PC-9 (cell line): ENCODE measurements around the gene CNTN5. TPM values are rescaled to one million over a fixed set of nuclear protein-coding genes. Genes with fewer than 3 reads are reported as not detected.

Experiments
- BruUV-seq: library from RNA; stranded (reverse); fragments of 400-500 nt; replicated peaks from 2 replicates; lab custom pipeline; 2021; lab: Mats Ljungman, UMichigan
- CTCF ChIA-PET: fragments of 300-600 bp; sonication (Branson Sonifier 250); formaldehyde crosslinking; loops from one replicate; lab custom pipeline; 2022; ENCODE audit warnings: antibody characterized with exemption; lab: Charles Lee
- POLR2A ChIA-PET: fragments of 300-600 bp; sonication (Branson Sonifier 250); formaldehyde crosslinking; loops from one replicate; lab custom pipeline; 2022; ENCODE audit warnings: antibody characterized with exemption; ENCODE audit not compliant: unreplicated experiment; lab: Charles Lee
- DNase-seq, 2 experiments: peaks; one replicate each; pipeline versions ENCODE4 v3.0.0 to v3.0.0-alpha.2; 2015 to 2022; ENCODE audit warnings: mixed read lengths in 1 of 2
- H2AFZ ChIP-seq: fragments of 200-600 bp; sonication (generic); 2 replicates; pipeline ENCODE4 v1.8.1; 2017; ENCODE audit warnings: antibody characterized with exemption
- H3F3A ChIP-seq: fragments of 200-600 bp; sonication (generic); 2 replicates; pipeline ENCODE4 v1.8.1; 2017; ENCODE audit warnings: antibody characterized with exemption, mild to moderate bottlenecking, low read depth; ENCODE audit not compliant: insufficient read depth
- H3K27ac ChIP-seq: fragments of 200-600 bp; sonication (generic); 2 replicates; pipeline ENCODE4 v1.6.1; 2016; ENCODE audit warnings: mixed run types
- H3K27me3 ChIP-seq: fragments of 200-600 bp; sonication (generic); 2 replicates; pipeline ENCODE4 v1.6.1; 2016; ENCODE audit warnings: low read depth, mixed run types; ENCODE audit not compliant: insufficient read depth
- H3K36me3 ChIP-seq: fragments of 200-600 bp; sonication (generic); 2 replicates; pipeline ENCODE4 v1.6.1; 2016; ENCODE audit warnings: low read depth, mixed run types
- H3K4me1 ChIP-seq: fragments of 200-600 bp; sonication (generic); replicated peaks from 2 replicates; pipeline ENCODE4 v1.6.1; 2016; ENCODE audit warnings: mixed run types; ENCODE audit not compliant: insufficient read depth
- H3K4me2 ChIP-seq: fragments of 200-600 bp; sonication (generic); 2 replicates; pipeline ENCODE4 v1.6.1; 2017; ENCODE audit warnings: mixed run types
- H3K4me3 ChIP-seq: fragments of 200-600 bp; sonication (generic); 2 replicates; pipeline ENCODE4 v1.6.1; 2016; ENCODE audit warnings: mixed run types
- H3K79me2 ChIP-seq: fragments of 200-600 bp; sonication (generic); 2 replicates; pipeline ENCODE4 v1.6.1; 2017; ENCODE audit warnings: low read depth, mixed run types
- H3K9me2 ChIP-seq: fragments of 200-600 bp; sonication (generic); 2 replicates; pipeline ENCODE4 v1.8.1; 2017; ENCODE audit warnings: mild to moderate bottlenecking; ENCODE audit not compliant: insufficient read depth
- H3K9me3 ChIP-seq: fragments of 200-600 bp; sonication (generic); 2 replicates; pipeline ENCODE4 v1.8.1; 2016; ENCODE audit warnings: low read depth; ENCODE audit not compliant: insufficient read depth
- H4K20me1 ChIP-seq: fragments of 200-600 bp; sonication (generic); 2 replicates; pipeline ENCODE4 v1.8.1; 2017; ENCODE audit not compliant: insufficient read depth
- EZH2 ChIP-seq: fragments of 200-600 bp; sonication (generic); IDR thresholded peaks from 2 replicates; pipeline ENCODE4 v1.8.0; 2017; ENCODE audit warnings: antibody characterized with exemption, low read depth
- intact Hi-C: fragments of 100-400 bp; cut with micrococcal nuclease; formaldehyde crosslinking; loops from one replicate; pipeline ENCODE4 v1.10.0; 2022; ENCODE audit not compliant: unreplicated experiment
- total RNA-seq: library from RNA; stranded (reverse); gene quantifications from 2 replicates; pipeline ENCODE4 v1.2.3, GENCODE V29; 2021
- TF ChIP-seq, protein P1 (sequence below): fragments of 200-600 bp; sonication (generic); conservative IDR thresholded peaks from 2 replicates; pipeline ENCODE4 v1.6.1; 2017; ENCODE audit warnings: mixed run types, antibody characterized with exemption, mild to moderate bottlenecking, moderate library complexity

Gene CNTN5
- total RNA-seq, 1 experiment from 2014 or later: not detected

DNA sequence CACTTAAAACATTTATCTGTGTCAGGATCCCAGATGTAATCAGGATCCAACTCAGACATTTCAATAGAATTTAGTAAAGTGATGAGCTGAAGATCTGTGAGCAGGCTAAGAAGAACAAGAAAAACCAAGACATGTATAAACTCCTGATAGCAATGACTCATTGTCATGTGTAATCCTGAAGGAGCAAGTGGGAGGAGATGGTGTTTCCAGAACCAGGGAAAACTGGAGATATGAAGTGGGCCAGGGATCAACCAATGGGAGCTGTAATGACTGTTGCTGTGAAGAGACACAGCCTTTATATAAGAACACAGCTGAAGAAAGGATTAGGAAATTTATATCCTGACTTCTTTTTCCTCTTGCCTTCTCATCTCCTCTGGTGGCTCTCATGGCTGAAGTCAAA lies 983.8 kb downstream of the CNTN5 start:
- TF ChIP-seq EZH2: no peak
- TF ChIP-seq, protein P1, sequence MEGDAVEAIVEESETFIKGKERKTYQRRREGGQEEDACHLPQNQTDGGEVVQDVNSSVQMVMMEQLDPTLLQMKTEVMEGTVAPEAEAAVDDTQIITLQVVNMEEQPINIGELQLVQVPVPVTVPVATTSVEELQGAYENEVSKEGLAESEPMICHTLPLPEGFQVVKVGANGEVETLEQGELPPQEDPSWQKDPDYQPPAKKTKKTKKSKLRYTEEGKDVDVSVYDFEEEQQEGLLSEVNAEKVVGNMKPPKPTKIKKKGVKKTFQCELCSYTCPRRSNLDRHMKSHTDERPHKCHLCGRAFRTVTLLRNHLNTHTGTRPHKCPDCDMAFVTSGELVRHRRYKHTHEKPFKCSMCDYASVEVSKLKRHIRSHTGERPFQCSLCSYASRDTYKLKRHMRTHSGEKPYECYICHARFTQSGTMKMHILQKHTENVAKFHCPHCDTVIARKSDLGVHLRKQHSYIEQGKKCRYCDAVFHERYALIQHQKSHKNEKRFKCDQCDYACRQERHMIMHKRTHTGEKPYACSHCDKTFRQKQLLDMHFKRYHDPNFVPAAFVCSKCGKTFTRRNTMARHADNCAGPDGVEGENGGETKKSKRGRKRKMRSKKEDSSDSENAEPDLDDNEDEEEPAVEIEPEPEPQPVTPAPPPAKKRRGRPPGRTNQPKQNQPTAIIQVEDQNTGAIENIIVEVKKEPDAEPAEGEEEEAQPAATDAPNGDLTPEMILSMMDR: no peak
- H4K20me1 ChIP-seq: no peaks in the 10 kb centered on the region; the same call in 1 of the 2 replicates
- no peaks in the 10 kb centered on the region for H3K36me3 ChIP-seq
- no peaks in the 10 kb centered on the region for H3K27me3 ChIP-seq
- DNase-seq: peak in 1 of 2 experiments; percentile 25
- H3F3A ChIP-seq: no peaks in the 10 kb centered on the region
- H3K9me2 ChIP-seq: peaks cover 7% of the 10 kb centered on the region; the same call in 1 of the 2 replicates
- H3K4me3 ChIP-seq: no peak overlapping the region
- ChIA-PET POLR2A (no interaction called here), CTCF (no interaction called here)
- H3K4me2 ChIP-seq: no peak overlapping the region
- no peaks in the 10 kb centered on the region for H3K4me1 ChIP-seq
- H3K79me2 ChIP-seq: no peaks in the 10 kb centered on the region
- no peak overlapping the region for H3K27ac ChIP-seq
- no peaks in the 10 kb centered on the region for H3K9me3 ChIP-seq
- no peak overlapping the region for H2AFZ ChIP-seq
- intact Hi-C loops: no loop called here
- no TSS peak for BruUV-seq

DNA sequence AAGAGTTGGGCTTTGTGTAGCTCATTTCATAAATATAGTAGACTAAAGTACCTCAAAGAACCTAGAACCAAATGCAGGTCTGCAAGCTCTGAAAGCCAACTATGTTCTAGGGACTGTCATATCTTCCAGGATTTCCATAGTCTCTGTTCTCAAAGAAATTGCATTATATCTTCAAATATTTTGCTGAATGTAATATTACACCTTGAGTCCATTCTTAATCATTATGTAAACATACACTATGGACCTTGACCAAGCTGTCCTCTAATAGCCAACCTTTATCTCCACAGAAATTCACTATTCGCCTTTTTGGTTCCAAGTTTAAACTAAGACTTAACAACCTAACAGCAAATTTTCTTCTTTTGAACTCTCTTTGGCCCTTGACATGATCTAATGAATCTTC lies 987.7 kb downstream of the CNTN5 start:
- TF ChIP-seq, protein P1: no peak
- no peak for TF ChIP-seq EZH2

DNA sequence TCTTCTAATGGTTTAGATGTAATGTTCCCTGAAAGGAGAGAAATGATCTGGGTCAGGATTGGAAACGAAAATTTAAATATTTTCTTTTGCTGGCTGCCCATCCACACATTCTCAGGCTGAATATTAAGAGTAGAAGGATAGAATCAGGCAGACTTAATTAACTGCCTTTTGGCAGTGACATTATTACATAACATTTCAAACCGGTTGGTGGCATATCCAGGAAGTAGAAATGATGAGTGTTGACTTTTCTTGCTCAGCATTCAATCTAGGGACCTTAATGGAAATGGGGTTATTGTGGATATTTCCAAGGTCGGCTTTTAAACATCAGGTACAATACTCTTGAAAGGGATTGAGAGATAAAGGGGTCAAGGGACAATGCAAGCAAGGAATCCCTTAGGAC lies 989.0 kb downstream of the CNTN5 start:
- H3K79me2 ChIP-seq: no peaks in the 10 kb centered on the region
- H3F3A ChIP-seq: no peaks in the 10 kb centered on the region
- ChIA-PET CTCF (no interaction called here), POLR2A (no interaction called here)
- no peaks in the 10 kb centered on the region for H4K20me1 ChIP-seq
- intact Hi-C loops: no loop called here
- no peaks in the 10 kb centered on the region for H3K9me3 ChIP-seq
- TF ChIP-seq, protein P1: no peak
- TF ChIP-seq EZH2: no peak
- no peaks in the 10 kb centered on the region for H3K4me1 ChIP-seq
- peak in 1 of 2 experiments; percentile 4 for DNase-seq
- no peaks in the 10 kb centered on the region for H3K36me3 ChIP-seq
- H3K27ac ChIP-seq: no peak overlapping the region
- H3K4me2 ChIP-seq: no peak overlapping the region
- no peaks in the 10 kb centered on the region for H3K9me2 ChIP-seq
- H3K4me3 ChIP-seq: no peak overlapping the region
- BruUV-seq: no TSS peak
- no peaks in the 10 kb centered on the region for H3K27me3 ChIP-seq
- no peak overlapping the region for H2AFZ ChIP-seq

More for the DNA sequence above, 987.7 kb downstream of the CNTN5 start:
- Histone ChIP-seq H3K4me1 (no peaks in the 10 kb centered on the region), H3F3A (no peaks in the 10 kb centered on the region), H3K4me2 (no peak overlapping the region), H3K27me3 (no peaks in the 10 kb centered on the region), H3K9me3 (no peaks in the 10 kb centered on the region), H3K4me3 (no peak overlapping the region), H3K36me3 (no peaks in the 10 kb centered on the region), H3K9me2 (0 out of 2 replicates have a peak, but pooled peaks cover 3% of the 10 kb centered on the region), H4K20me1 (no peaks in the 10 kb centered on the region), H3K79me2 (no peaks in the 10 kb centered on the region), H2AFZ (no peak overlapping the region), H3K27ac (no peak overlapping the region)
- no TSS peak for BruUV-seq
- ChIA-PET POLR2A (no interaction called here), CTCF (no interaction called here)
- intact Hi-C loops: no loop called here
- DNase-seq: peak in 1 of 2 experiments; percentile 12
